Kidney (tissue), 14 donors: ENCODE results near the gene GPR137B. TPM values are rescaled to one million over a fixed set of nuclear protein-coding genes. Genes with fewer than 3 reads are reported as not detected.
"Not testable (repeated sequence)": the region's sequence is repeated elsewhere in the genome, so short reads cannot be mapped to it uniquely, and the experiment has no call there.

Source experiments
- DNase-seq, 5 donors: peaks; one replicate each; pipeline ENCODE4 v3.0.0-alpha.2; 2013 to 2020
- FAIRE-seq: peaks from 2 replicates; lab custom pipeline; 2012; peaks lifted over from hg19 to GRCh38; lab: Jason Lieb, UNC
- H3K27ac ChIP-seq, 2 donors: one replicate each; pipeline ENCODE4 v1.7.0; 2013; ENCODE audit warnings: low read depth in 2 of 2, low read length in 2 of 2, inconsistent platforms in 1 of 2
- H3K27me3 ChIP-seq: one replicate; pipeline ENCODE4 v1.7.1; 2013; ENCODE audit warnings: low read length, inconsistent platforms; ENCODE audit not compliant: control insufficient read depth, insufficient read depth
- H3K36me3 ChIP-seq, 3 donors: one replicate each; pipeline versions ENCODE4 v1.7.0 to v1.7.1; 2013; ENCODE audit warnings: low read length in 3 of 3, control low read depth in 1 of 3, inconsistent platforms in 1 of 3; ENCODE audit not compliant: insufficient read depth in 3 of 3, control insufficient read depth in 2 of 3
- H3K4me1 ChIP-seq, 3 donors: one replicate each; pipeline versions ENCODE4 v1.7.0 to v1.7.1; 2013; ENCODE audit warnings: low read length in 3 of 3, inconsistent platforms in 1 of 3, low read depth in 1 of 3; ENCODE audit not compliant: control insufficient read depth in 2 of 3, insufficient read depth in 2 of 3
- H3K4me3 ChIP-seq, 3 donors: one replicate each; pipeline versions ENCODE4 v1.7.0 to v1.8.1; 2013; ENCODE audit warnings: low read length in 3 of 3, control low read depth in 1 of 3, inconsistent platforms in 1 of 3
- H3K9ac ChIP-seq, 3 donors: one replicate each; pipeline versions ENCODE4 v1.7.0 to v1.7.1; 2013; ENCODE audit warnings: low read length in 3 of 3, control low read depth in 1 of 3, inconsistent platforms in 1 of 3
- H3K9me3 ChIP-seq, 3 donors: one replicate each; pipeline versions ENCODE4 v1.7.0 to v1.7.1; 2013; ENCODE audit warnings: low read length in 3 of 3, control low read depth in 1 of 3, inconsistent platforms in 1 of 3; ENCODE audit not compliant: control insufficient read depth in 2 of 3, insufficient read depth in 1 of 3
- intact Hi-C: fragments of 100-400 bp; cut with DNase I; formaldehyde crosslinking; loops from one replicate; pipeline ENCODE4 v1.11.1; 2022
- polyA plus RNA-seq: library from polyadenylated mRNA; stranded (reverse); fragments of 350-450 nt; fragmentation: Illumina TruSeq; extraction: RNeasy Lipid Tissue Mini Kit (QIAGEN cat#74804); gene quantifications from one replicate; pipeline ENCODE4 v1.2.3, GENCODE V29; 2014; ENCODE audit warnings: low read depth, low replicate concordance; ENCODE audit not compliant: insufficient read depth
- total RNA-seq: library from RNA; stranded (reverse); fragmentation: NEBNext Ultra II Directional; extraction: Animal tissue kit (Norgen Biotek cat#: 25700); gene quantifications from one replicate; pipeline ENCODE4 v1.2.1, GENCODE V29; 2021
- TF ChIP-seq, protein P1 (sequence below): IDR thresholded peaks from 3 replicates; pipeline ENCODE4 v1.5.1; 2012; ENCODE audit warnings: mild to moderate bottlenecking, moderate library complexity, borderline replicate concordance; ENCODE audit not compliant: insufficient read depth; ENCODE audit errors: extremely low read depth
- donor health status: control.
- donor health status: control.
- donor health status: control.
- donor health status: control.
- donor health status: control.
- donor health status: DM: yes; HTN: yes; CAD: no.
- donor health status: Normal renal cell carcinoma (clear cell type).

GPR137B gene
- total and polyA plus RNA-seq, 2 donors from 2014 or later = 22.2 to 31.4 TPM

- Histone ChIP-seq H3K4me1 (no peaks in the 10 kb centered on the region), H3K36me3 (no peaks in the 10 kb centered on the region), H3K9ac (no peak overlapping the region), H3K4me3 (no peak overlapping the region), H3K27ac (no peak overlapping the region), H3K9me3 (no peaks in the 10 kb centered on the region), H3K27me3 (no peaks in the 10 kb centered on the region)
- FAIRE-seq (no peak), DNase-seq (peak in 1 of 5 donors; percentile 14)
- TF ChIP-seq, protein P1, sequence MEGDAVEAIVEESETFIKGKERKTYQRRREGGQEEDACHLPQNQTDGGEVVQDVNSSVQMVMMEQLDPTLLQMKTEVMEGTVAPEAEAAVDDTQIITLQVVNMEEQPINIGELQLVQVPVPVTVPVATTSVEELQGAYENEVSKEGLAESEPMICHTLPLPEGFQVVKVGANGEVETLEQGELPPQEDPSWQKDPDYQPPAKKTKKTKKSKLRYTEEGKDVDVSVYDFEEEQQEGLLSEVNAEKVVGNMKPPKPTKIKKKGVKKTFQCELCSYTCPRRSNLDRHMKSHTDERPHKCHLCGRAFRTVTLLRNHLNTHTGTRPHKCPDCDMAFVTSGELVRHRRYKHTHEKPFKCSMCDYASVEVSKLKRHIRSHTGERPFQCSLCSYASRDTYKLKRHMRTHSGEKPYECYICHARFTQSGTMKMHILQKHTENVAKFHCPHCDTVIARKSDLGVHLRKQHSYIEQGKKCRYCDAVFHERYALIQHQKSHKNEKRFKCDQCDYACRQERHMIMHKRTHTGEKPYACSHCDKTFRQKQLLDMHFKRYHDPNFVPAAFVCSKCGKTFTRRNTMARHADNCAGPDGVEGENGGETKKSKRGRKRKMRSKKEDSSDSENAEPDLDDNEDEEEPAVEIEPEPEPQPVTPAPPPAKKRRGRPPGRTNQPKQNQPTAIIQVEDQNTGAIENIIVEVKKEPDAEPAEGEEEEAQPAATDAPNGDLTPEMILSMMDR = no peak
- intact Hi-C loops = no loop called here
These were observed 46.4 kb upstream of the GPR137B start for GRCh38 chr1:236095705-236096520.

DNA sequence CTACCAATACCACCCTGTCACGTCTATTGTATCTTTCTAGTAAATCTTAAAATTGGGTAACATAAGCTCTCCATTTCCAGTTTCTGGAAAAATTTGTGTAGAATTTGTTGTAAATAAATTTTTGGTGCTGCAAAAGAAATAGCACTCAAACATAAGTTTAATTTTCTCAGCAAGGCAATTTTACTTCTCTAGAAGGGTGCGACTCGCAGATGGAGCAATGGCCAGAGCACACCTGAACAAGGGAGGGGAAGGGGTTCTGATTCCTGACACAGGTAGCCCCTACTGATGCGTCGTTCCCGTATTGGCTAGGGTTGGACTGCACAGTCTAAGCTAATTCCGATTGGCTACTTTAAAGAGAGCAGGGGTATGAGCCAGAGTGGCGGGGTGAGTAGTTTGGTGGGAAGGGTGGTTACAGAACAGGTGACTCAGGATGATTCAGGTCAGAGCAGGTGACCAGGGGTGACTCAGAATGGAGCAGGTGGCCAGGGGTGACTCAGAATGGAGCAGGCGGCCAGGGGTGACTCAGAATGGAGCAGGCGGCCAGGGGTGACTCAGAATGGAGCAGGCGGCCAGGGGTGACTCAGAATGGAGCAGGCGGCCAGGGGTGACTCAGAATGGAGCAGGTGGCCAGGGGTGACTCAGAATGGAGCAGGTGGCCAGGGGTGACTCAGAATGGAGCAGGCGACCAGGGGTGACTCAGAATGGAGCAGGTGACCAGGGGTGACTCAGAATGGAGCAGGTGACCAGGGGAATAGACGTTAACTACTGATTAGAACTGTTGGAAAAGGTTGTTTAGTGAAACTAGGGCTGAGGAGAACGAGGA, 45.5 kb upstream of the GPR137B start:
- H3K4me1 ChIP-seq, H3K9me3 ChIP-seq, H3K27me3 ChIP-seq, H3K36me3 ChIP-seq, H3K9ac ChIP-seq, H3K4me3 ChIP-seq, intact Hi-C loops: not testable (repeated sequence)
- DNase-seq (peak in 4 of 5 donors; percentile 32 to 95 (median 63)), FAIRE-seq (peak; percentile 96)
- H3K27ac ChIP-seq = peak overlapping the region; percentile 9 to 48

- no peak for FAIRE-seq
- Histone ChIP-seq H3K36me3 (no peaks in the 10 kb centered on the region), H3K27me3 (no peaks in the 10 kb centered on the region), H3K4me1 (no peaks in the 10 kb centered on the region), H3K9me3 (no peaks in the 10 kb centered on the region), H3K9ac (no peak overlapping the region), H3K27ac (no peak overlapping the region), H3K4me3 (no peak overlapping the region)
- no peak for DNase-seq
- intact Hi-C loops = no loop called here
- TF ChIP-seq, protein P1 = no peak
These were observed 44.1 kb upstream of the GPR137B start for GRCh38 chr1:236098267-236098666.
